Omental fat pad (tissue), 4 donors: ENCODE data around the gene GAS7. TPM values are rescaled to one million over a fixed set of nuclear protein-coding genes. Genes with fewer than 3 reads are reported as not detected.

ENCODE experiments used
- ATAC-seq: fragments of 150-250 bp; one replicate; pipeline ENCODE4 v1.9.1; 2016; ENCODE audit warnings: mild to moderate bottlenecking, moderate library complexity; ENCODE audit not compliant: low FRiP score
- DNase-seq: peaks from one replicate; pipeline ENCODE4 v3.0.0-alpha.2; 2019; ENCODE audit warnings: low spot score
- total RNA-seq, 4 donors: library from RNA; depleted of rRNA; stranded (reverse); fragments of >200 nt; gene quantifications; one replicate each; pipeline ENCODE4 v1.1.0, GENCODE V29; 2016
- TF ChIP-seq, protein P1 (sequence below), 3 donors: fragments of 450-650 bp; IDR thresholded peaks; one replicate each; pipeline ENCODE4 v1.5.1; 2016 to 2017; ENCODE audit warnings: antibody characterized with exemption in 3 of 3, mild to moderate bottlenecking in 3 of 3, moderate library complexity in 2 of 3

The GAS7 gene
- total RNA-seq, 4 donors from 2014 or later: 36.4 to 148 (median 52.7) TPM

DNA sequence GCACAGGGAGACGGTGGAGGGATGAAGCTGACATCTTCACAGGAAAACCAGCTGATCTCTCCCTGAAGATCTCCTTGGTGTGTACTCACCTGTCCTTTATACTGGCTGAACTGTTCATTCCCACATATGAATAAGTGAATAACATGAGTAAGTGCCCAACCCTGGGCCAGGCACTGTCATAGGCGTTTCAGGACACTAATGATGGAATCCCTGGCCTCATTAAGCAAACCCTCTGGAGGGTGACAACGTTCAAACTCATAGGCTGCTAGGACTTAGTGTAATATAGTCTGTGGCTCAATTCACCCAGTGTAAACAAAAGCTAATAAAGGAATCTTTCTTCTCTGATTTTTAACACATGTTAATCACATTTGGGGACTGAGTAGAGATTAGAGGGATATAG, 24.5 kb downstream of the GAS7 start:
- DNase-seq (no peak), ATAC-seq (no peak)
- TF ChIP-seq, protein P1, sequence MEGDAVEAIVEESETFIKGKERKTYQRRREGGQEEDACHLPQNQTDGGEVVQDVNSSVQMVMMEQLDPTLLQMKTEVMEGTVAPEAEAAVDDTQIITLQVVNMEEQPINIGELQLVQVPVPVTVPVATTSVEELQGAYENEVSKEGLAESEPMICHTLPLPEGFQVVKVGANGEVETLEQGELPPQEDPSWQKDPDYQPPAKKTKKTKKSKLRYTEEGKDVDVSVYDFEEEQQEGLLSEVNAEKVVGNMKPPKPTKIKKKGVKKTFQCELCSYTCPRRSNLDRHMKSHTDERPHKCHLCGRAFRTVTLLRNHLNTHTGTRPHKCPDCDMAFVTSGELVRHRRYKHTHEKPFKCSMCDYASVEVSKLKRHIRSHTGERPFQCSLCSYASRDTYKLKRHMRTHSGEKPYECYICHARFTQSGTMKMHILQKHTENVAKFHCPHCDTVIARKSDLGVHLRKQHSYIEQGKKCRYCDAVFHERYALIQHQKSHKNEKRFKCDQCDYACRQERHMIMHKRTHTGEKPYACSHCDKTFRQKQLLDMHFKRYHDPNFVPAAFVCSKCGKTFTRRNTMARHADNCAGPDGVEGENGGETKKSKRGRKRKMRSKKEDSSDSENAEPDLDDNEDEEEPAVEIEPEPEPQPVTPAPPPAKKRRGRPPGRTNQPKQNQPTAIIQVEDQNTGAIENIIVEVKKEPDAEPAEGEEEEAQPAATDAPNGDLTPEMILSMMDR (IDR thresholded peaks at IDR 0.05): no peak

DNA sequence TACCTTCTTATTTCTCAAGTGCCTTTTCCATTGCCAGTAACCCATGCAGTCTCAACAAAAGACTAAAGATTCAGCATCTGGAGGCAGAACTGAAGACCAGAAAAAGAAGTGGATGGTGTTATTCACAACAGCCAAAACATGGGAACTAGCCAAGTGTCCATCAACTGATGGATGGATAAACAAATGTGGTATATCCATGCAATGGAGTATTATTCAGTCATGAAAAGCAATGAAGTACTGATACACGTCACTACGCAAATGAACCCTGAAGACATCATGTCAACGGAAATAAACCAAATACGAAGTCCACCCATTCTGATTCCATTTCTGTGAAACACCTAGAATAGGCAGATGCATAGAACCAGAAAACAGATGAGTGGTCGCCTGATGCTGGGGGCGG, 25.6 kb downstream of the GAS7 start:
- TF ChIP-seq, protein P1 (IDR thresholded peaks at IDR 0.05): no peak
- DNase-seq: no peak
- ATAC-seq: no peak

DNA sequence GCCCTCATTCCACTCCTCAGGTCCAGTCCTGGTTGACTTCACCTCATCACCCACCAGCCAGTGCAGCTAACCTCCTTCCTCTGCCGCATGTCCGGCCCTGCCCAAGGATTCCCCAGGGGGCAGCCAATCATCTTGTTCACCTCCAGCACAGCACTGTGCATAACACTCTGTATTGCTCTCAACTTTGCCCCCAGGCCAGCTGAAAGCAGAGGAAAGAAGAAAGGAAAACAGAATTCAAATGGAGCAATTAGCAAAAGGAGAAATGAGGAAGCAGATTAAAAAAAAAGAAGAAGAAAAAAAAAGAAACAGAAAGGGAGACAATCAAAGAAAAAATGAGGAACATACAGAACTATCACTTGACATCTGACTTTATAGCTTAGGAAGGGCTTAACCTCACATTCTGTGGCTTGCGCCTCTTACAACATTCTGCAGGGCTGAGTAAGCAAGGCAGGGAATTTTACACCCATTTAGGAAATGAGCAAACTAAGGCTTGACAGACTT, 26.1 kb downstream of the GAS7 start:
- ATAC-seq (no peak), DNase-seq (no peak)
- TF ChIP-seq, protein P1 (IDR thresholded peaks at IDR 0.05): no peak

DNA sequence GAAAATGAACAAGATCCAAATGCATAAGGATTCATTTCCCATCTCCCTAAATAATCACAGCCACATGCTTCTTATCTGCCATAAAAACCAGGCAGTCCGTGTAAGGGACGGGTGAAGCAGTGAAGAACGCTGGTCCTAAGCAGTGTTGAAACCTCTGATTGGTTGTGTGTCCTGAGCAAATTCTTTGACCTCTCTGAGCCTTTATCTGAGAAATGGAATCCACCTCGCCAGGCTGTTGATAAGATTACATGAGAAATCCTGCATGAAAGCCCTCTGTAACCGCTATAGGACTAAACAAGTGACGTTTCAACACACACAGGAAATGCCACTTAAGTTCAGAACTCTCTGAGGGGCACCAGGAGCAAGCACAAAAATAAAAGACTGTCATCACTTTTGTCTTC, 26.8 kb downstream of the GAS7 start:
- no peak for DNase-seq
- TF ChIP-seq, protein P1 (IDR thresholded peaks at IDR 0.05): no peak
- no peak for ATAC-seq

DNA sequence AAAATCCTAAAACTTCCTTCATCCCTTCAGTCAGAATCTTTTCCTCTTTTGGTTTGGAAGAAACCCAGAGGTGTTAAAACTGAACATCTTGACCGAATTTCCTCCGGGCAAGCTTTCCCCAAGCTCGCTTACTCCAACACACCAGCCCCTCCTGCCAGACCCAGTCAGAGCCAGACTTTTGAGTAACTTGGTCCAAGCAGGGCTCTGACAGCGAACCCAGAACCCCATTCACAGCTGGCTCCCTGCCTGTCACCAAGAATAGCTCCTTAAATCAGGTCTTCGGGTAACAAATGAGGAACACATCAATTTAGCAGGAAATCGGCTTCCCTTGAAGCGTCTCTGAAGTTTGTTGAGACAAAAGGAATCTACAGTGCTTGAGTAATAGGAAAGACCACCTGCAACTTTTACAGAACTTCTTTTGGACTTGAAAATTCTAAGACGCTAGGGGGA, 27.3 kb downstream of the GAS7 start:
- ATAC-seq: no peak
- TF ChIP-seq, protein P1 (IDR thresholded peaks at IDR 0.05): no peak
- DNase-seq: no peak

DNA sequence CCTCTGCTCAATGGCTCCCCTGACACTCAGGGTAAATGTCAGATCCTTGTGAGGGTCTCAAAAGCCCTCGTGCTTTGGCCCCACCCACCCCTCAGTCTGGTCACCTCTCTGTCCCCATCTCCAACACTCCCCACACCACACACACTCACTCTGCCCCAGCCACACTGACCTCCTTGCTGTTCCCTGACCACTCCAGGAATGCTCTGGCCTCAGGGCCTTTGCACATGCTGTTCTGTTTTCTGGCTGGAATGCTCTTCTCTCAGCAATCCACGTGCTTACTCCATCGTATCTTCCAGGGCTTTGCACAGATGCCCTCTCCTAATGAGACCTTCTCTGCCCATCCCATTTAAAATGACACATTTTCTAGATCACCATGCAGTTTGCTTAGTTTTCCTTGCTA, 28.2 kb downstream of the GAS7 start:
- ATAC-seq (no peak), DNase-seq (no peak)
- TF ChIP-seq, protein P1 (IDR thresholded peaks at IDR 0.05): no peak

DNA sequence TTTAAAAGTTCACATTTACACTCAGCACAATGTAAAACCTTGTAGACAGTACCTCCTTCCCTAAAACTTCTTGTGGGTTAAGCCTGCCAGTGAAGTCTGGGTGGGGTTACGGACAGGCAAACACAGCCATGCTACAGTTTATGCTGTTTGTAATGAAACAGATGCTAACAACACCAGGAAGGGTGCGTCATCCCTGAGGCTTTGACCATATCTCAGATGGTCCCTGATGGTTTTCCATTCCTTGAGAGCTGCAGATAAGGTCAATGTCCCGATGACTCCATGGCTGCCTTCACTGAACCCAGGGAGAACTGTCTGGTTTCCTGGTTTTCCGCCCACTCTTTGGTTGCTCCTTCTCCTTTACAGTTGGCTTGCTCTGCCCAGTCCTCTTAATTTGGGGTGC, 29.1 kb downstream of the GAS7 start:
- TF ChIP-seq, protein P1 (IDR thresholded peaks at IDR 0.05): no peak
- ATAC-seq (no peak), DNase-seq (no peak)
